NCI-H526 treated with DMSO at 0.1 percent for 48 hours (cell line): ENCODE measurements around the gene ATP4A.
A peak's percentile ranks its signal among the peaks of the same experiment; 100 is the strongest.

ENCODE experiments used
- DNase-seq: peaks from one replicate; lab custom pipeline; 2025; lab: John Stamatoyannopoulos, UW

ATP4A gene

GRCh38 chr19:35549174-35549788 is 14.2 kb downstream of the ATP4A start:
- peak; percentile 56 for DNase-seq

- no peak for DNase-seq
Measured at GRCh38 chr19:35546532-35546931, 16.9 kb downstream of the ATP4A start.

GRCh38 chr19:35545855-35546381 is 17.5 kb downstream of the ATP4A start:
- DNase-seq: no peak

- peak; percentile 84 for DNase-seq
Measured at GRCh38 chr19:35545001-35545854, 18.2 kb downstream of the ATP4A start, which contains the start of gene TMEM147. TSS of gene TMEM147 (plus strand) at chr19:35545626. CDS start at chr19:35545740, 114 bp downstream.

GRCh38 chr19:35544110-35544802 is 19.2 kb downstream of the ATP4A start:
- DNase-seq: no peak

GRCh38 chr19:35543280-35544109 is 20.0 kb downstream of the ATP4A start:
- DNase-seq: no peak

- DNase-seq: no peak
Measured at GRCh38 chr19:35542209-35542608, 21.2 kb downstream of the ATP4A start.

- no peak for DNase-seq
Measured at GRCh38 chr19:35540356-35540927, 23.0 kb downstream of the ATP4A start.

GRCh38 chr19:35539850-35540249 is 23.6 kb downstream of the ATP4A start:
- DNase-seq: no peak

- no peak for DNase-seq
Measured at GRCh38 chr19:35539314-35539713, 24.1 kb downstream of the ATP4A start.

- no peak for DNase-seq
Measured at GRCh38 chr19:35534803-35535480, 28.5 kb downstream of the ATP4A start.

- DNase-seq: no peak
Measured at GRCh38 chr19:35533822-35534392, 29.6 kb downstream of the ATP4A start.

GRCh38 chr19:35533201-35533821 is 30.1 kb downstream of the ATP4A start, which contains the start of gene GAPDHS:
TSS of gene GAPDHS (plus strand) at chr19:35533456. CDS start at chr19:35533528, 72 bp downstream.
- no peak for DNase-seq

- DNase-seq: no peak
Measured at GRCh38 chr19:35531291-35531690, 32.2 kb downstream of the ATP4A start.

GRCh38 chr19:35529241-35530218 is 33.9 kb downstream of the ATP4A start:
- DNase-seq: no peak

GRCh38 chr19:35528218-35529038 is 35.0 kb downstream of the ATP4A start, which contains the start of gene SBSN:
TSS of gene SBSN (minus strand) at chr19:35528311. CDS start at chr19:35528281, 30 bp downstream.
- no peak for DNase-seq

- no peak for DNase-seq
Measured at GRCh38 chr19:35525873-35526272, 37.6 kb downstream of the ATP4A start.
